HepG2 (cell line): ENCODE data around the gene ERBB3. TPM values are rescaled to one million over a fixed set of nuclear protein-coding genes. Genes with fewer than 3 reads are reported as not detected.

Experiments used
- CBX1 ChIP-seq: IDR thresholded peaks from one replicate; pipeline ENCODE4 v1.6.1; 2016; ENCODE audit warnings: antibody characterized with exemption, low read depth
- DNMT1 ChIP-seq: sonication (generic); formaldehyde crosslinking; IDR thresholded peaks from 2 replicates; pipeline ENCODE4 v1.5.1; 2020; ENCODE audit warnings: mild to moderate bottlenecking, missing genetic modification reagents
- ELF3 ChIP-seq: IDR thresholded peaks from 2 replicates; pipeline ENCODE4 v1.6.1; 2016; ENCODE audit warnings: missing genetic modification reagents, missing compliant biosample characterization
- ISL2 ChIP-seq: sonication (generic); formaldehyde crosslinking; IDR thresholded peaks from 2 replicates; pipeline ENCODE4 v1.5.0; 2020; ENCODE audit warnings: missing genetic modification reagents
- MATR3 ChIP-seq: sonication (generic); formaldehyde crosslinking; IDR thresholded peaks from 2 replicates; pipeline ENCODE4 v1.4.0; 2020; ENCODE audit warnings: missing genetic modification reagents
- PAX8 ChIP-seq: sonication (generic); formaldehyde crosslinking; IDR thresholded peaks from 2 replicates; pipeline ENCODE4 v1.8.0; 2022; ENCODE audit warnings: mild to moderate bottlenecking, missing genetic modification reagents, borderline replicate concordance
- RFXANK ChIP-seq: IDR thresholded peaks from 2 replicates; pipeline ENCODE4 v1.6.1; 2016
- SMC3 ChIP-seq: IDR thresholded peaks from 2 replicates; pipeline ENCODE4 v1.6.1; 2011; ENCODE audit warnings: low read length, improper control_type of control experiment
- TBX2 ChIP-seq: sonication (generic); formaldehyde crosslinking; IDR thresholded peaks from 2 replicates; pipeline ENCODE4 v1.5.0; 2020; ENCODE audit warnings: missing genetic modification reagents, mild to moderate bottlenecking, borderline replicate concordance
- TCF7 ChIP-seq: sonication (generic); IDR thresholded peaks from 2 replicates; pipeline ENCODE4 v1.6.1; 2016; ENCODE audit warnings: antibody characterized with exemption, low read depth
- TP53 ChIP-seq: sonication (generic); formaldehyde crosslinking; conservative IDR thresholded peaks from 2 replicates; pipeline ENCODE4 v1.4.0; 2020; ENCODE audit warnings: missing genetic modification reagents
- ZNF136 ChIP-seq: sonication (generic); formaldehyde crosslinking; IDR thresholded peaks from 2 replicates; pipeline ENCODE4 v1.8.1; 2022; ENCODE audit warnings: low read depth, mild to moderate bottlenecking, moderate library complexity, missing genetic modification reagents
- ZNF143 ChIP-seq: sonication (generic); formaldehyde crosslinking; IDR thresholded peaks from 2 replicates; pipeline ENCODE4 v1.4.0; 2020; ENCODE audit warnings: missing genetic modification reagents
- ZNF275 ChIP-seq: sonication (generic); formaldehyde crosslinking; IDR thresholded peaks from 2 replicates; pipeline ENCODE4 v1.8.0; 2022; ENCODE audit warnings: missing genetic modification reagents, mild to moderate bottlenecking, inconsistent platforms, borderline replicate concordance
- ZNF572 ChIP-seq: sonication (generic); formaldehyde crosslinking; IDR thresholded peaks from 2 replicates; pipeline ENCODE4 v1.5.1; 2020; ENCODE audit warnings: mild to moderate bottlenecking, missing genetic modification reagents
- ZNF580 ChIP-seq: IDR thresholded peaks from 2 replicates; pipeline ENCODE4 v1.6.1; 2016; ENCODE audit warnings: low read depth, borderline replicate concordance
- ZNF761 ChIP-seq: sonication (generic); formaldehyde crosslinking; conservative IDR thresholded peaks from 2 replicates; pipeline ENCODE4 v1.4.0; 2020; ENCODE audit warnings: mild to moderate bottlenecking, missing genetic modification reagents
- ZSCAN29 ChIP-seq: sonication (generic); formaldehyde crosslinking; conservative IDR thresholded peaks from 2 replicates; pipeline ENCODE4 v1.4.0; 2020; ENCODE audit warnings: mild to moderate bottlenecking, missing genetic modification reagents
- ZZZ3 ChIP-seq: sonication (generic); formaldehyde crosslinking; IDR thresholded peaks from 2 replicates; pipeline ENCODE4 v1.4.0; 2020; ENCODE audit warnings: missing genetic modification reagents, mild to moderate bottlenecking, borderline replicate concordance
- polyA plus RNA-seq, 8 experiments: library from polyadenylated mRNA; depleted of rRNA in 3 of 8; stranded (reverse) in 7 of 8; unstranded in 1 of 8; fragments of >200 nt; fragmentation: Illumina TruSeq in 4 of 8; extraction: Trizol in 4 of 8; gene quantifications; 2 replicates each; pipeline versions ENCODE4 v1.2.1 to v1.2.3, GENCODE V29; 2011 to 2016; ENCODE audit warnings: low read depth in 4 of 8, missing spikeins in 1 of 8, mixed read lengths in 1 of 8; ENCODE audit not compliant: insufficient read depth in 1 of 8
- total RNA-seq, 5 experiments: library from RNA; depleted of rRNA; stranded (reverse); fragments of >200 nt; fragmentation: Illumina TruSeq; extraction: Trizol; gene quantifications; 2 replicates each; pipeline ENCODE4 v1.2.3, GENCODE V29; 2016; ENCODE audit warnings: low read depth in 1 of 5
- TF ChIP-seq, protein P1 (sequence below): sonication (generic); formaldehyde crosslinking; IDR thresholded peaks from 2 replicates; pipeline ENCODE4 v1.4.0; 2020; ENCODE audit warnings: missing genetic modification reagents
- TF ChIP-seq, protein P2 (sequence below): IDR thresholded peaks from 2 replicates; pipeline ENCODE4 v1.6.1; 2016; ENCODE audit warnings: missing genetic modification reagents, missing compliant biosample characterization

ERBB3 gene
- total and polyA plus RNA-seq, 2 of the 13 experiments (the other 11 are each of a cell fraction or from before 2014, with no cell fraction given): 93.6 to 358 TPM

- 0 out of 2 replicates have a peak, but pooled peaks have one; percentile 6 for TF ChIP-seq SMC3
- TF ChIP-seq TBX2 (CRISPR knock-in tag): peak; percentile 46; the same call in 1 of the 2 replicates
- TF ChIP-seq, protein P1, sequence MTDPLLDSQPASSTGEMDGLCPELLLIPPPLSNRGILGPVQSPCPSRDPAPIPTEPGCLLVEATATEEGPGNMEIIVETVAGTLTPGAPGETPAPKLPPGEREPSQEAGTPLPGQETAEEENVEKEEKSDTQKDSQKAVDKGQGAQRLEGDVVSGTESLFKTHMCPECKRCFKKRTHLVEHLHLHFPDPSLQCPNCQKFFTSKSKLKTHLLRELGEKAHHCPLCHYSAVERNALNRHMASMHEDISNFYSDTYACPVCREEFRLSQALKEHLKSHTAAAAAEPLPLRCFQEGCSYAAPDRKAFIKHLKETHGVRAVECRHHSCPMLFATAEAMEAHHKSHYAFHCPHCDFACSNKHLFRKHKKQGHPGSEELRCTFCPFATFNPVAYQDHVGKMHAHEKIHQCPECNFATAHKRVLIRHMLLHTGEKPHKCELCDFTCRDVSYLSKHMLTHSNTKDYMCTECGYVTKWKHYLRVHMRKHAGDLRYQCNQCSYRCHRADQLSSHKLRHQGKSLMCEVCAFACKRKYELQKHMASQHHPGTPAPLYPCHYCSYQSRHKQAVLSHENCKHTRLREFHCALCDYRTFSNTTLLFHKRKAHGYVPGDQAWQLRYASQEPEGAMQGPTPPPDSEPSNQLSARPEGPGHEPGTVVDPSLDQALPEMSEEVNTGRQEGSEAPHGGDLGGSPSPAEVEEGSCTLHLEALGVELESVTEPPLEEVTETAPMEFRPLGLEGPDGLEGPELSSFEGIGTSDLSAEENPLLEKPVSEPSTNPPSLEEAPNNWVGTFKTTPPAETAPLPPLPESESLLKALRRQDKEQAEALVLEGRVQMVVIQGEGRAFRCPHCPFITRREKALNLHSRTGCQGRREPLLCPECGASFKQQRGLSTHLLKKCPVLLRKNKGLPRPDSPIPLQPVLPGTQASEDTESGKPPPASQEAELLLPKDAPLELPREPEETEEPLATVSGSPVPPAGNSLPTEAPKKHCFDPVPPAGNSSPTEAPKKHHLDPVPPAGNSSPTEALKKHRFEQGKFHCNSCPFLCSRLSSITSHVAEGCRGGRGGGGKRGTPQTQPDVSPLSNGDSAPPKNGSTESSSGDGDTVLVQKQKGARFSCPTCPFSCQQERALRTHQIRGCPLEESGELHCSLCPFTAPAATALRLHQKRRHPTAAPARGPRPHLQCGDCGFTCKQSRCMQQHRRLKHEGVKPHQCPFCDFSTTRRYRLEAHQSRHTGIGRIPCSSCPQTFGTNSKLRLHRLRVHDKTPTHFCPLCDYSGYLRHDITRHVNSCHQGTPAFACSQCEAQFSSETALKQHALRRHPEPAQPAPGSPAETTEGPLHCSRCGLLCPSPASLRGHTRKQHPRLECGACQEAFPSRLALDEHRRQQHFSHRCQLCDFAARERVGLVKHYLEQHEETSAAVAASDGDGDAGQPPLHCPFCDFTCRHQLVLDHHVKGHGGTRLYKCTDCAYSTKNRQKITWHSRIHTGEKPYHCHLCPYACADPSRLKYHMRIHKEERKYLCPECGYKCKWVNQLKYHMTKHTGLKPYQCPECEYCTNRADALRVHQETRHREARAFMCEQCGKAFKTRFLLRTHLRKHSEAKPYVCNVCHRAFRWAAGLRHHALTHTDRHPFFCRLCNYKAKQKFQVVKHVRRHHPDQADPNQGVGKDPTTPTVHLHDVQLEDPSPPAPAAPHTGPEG (CRISPR knock-in tag): no peak
- peak; percentile 74; the same call in 1 of the 2 replicates for TF ChIP-seq ZNF761
- no peak for TF ChIP-seq CBX1
- TF ChIP-seq ZZZ3 (CRISPR knock-in tag): peak; percentile 95; the same call in 1 of the 2 replicates
- TF ChIP-seq ZNF136 (CRISPR knock-in tag): no peak
- TF ChIP-seq ZNF275 (CRISPR knock-in tag): no peak; the same call in 1 of the 2 replicates
- TF ChIP-seq ISL2: peak; percentile 59
- TF ChIP-seq RFXANK (CRISPR knock-in tag): peak; percentile 69; the same call in 1 of the 2 replicates
- TF ChIP-seq ZNF580 (CRISPR knock-in tag): peak; percentile 91
- TF ChIP-seq ZNF572 (CRISPR knock-in tag): no peak
- no peak for TF ChIP-seq ZSCAN29 (CRISPR knock-in tag)
- 0 out of 2 replicates have a peak, but pooled peaks have one; percentile 58 for TF ChIP-seq TP53 (CRISPR knock-in tag)
- peak; percentile 89 for TF ChIP-seq ZNF143
- TF ChIP-seq, protein P2, sequence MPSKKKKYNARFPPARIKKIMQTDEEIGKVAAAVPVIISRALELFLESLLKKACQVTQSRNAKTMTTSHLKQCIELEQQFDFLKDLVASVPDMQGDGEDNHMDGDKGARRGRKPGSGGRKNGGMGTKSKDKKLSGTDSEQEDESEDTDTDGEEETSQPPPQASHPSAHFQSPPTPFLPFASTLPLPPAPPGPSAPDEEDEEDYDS (CRISPR knock-in tag): peak; percentile 98
- no peak for TF ChIP-seq DNMT1 (CRISPR knock-in tag)
- no peak for TF ChIP-seq MATR3 (CRISPR knock-in tag)
- no peak for TF ChIP-seq TCF7
- peak; percentile 92 for TF ChIP-seq ELF3 (CRISPR knock-in tag)
- 0 out of 2 replicates have a peak, but pooled peaks have one; percentile 38 for TF ChIP-seq PAX8 (CRISPR knock-in tag)
Measured at GRCh38 chr12:56116267-56117081, 36.5 kb downstream of the ERBB3 start, which contains the start of gene RPL41 (continued).
